H1 (cell line): ENCODE data around the gene VPS13D. TPM values are rescaled to one million over a fixed set of nuclear protein-coding genes. Genes with fewer than 3 reads are reported as not detected.

Source experiments
- polyA plus RNA-seq, 7 experiments: library from polyadenylated mRNA; depleted of rRNA in 3 of 7; stranded (reverse) in 5 of 7; unstranded in 2 of 7; fragments of >200 nt in 5 of 7; fragments of 200-250 nt in 2 of 7; gene quantifications; 1 replicate in 5 of 7; 2 replicates in 1 of 7; 4 replicates in 1 of 7; pipeline versions ENCODE4 v1.2.1 to v1.2.3, GENCODE V29; 2011 to 2013; ENCODE audit warnings: missing spikeins in 2 of 7, mixed read lengths in 2 of 7
- total RNA-seq: library from RNA; stranded (reverse); fragmentation: NEBNext Ultra II Directional; extraction: Animal tissue kit (Norgen Biotek cat#: 25700); gene quantifications from 2 replicates; pipeline ENCODE4 v1.2.1, GENCODE V29; 2021
- TF ChIP-seq, protein P1 (sequence below): IDR thresholded peaks from 2 replicates; pipeline ENCODE4 v1.6.1; 2012; ENCODE audit warnings: low read length, inconsistent platforms

Gene VPS13D
- total and polyA plus RNA-seq, 2 of the 8 experiments (the other 6 are each of a cell fraction or from before 2014, with no cell fraction given), result 10.9 to 31.2 TPM

DNA sequence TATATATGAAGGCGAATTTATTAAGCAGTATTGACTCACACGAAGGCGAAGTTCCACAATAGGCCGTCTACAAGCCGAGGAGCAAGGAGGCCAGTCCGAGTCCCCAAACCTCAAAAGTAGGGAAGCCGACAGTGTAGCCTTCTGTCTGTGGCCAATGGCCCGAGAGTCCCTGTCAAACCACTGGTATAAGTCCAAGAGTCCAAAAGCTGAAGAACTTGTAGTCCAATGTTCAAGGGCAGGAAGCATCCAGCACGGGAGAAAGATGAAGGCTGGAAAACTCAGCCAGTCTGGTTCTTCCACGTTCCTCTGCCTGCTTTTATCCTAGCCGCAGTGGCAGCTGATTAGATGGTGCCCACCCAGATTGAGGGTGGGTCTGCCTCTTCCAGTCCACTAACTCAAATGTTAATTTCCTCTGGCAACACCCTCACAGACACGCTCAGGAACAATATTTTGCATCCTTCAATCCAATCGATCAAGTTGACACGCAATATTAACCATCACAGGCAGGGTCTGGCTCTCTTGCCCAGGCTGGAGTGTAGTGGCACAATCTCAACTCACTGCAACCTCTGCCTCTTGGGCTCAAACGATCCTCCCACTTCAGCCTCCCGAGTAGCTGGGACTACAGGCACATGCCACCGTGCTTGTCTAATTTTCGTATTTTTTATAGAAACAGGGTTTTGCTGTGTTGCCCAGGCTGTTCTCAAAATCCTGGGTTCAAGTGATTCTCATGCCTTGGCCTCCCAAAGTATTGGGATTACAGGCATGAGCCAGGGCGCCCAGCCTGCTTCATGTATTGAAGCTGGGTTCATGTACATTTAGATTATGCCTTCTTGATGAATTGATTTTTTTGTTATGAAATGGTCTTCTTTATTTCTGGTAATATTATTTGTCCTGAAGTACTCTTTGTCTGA lies 302.8 kb downstream of the VPS13D start (continued):
- TF ChIP-seq, protein P1, sequence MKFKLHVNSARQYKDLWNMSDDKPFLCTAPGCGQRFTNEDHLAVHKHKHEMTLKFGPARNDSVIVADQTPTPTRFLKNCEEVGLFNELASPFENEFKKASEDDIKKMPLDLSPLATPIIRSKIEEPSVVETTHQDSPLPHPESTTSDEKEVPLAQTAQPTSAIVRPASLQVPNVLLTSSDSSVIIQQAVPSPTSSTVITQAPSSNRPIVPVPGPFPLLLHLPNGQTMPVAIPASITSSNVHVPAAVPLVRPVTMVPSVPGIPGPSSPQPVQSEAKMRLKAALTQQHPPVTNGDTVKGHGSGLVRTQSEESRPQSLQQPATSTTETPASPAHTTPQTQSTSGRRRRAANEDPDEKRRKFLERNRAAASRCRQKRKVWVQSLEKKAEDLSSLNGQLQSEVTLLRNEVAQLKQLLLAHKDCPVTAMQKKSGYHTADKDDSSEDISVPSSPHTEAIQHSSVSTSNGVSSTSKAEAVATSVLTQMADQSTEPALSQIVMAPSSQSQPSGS, result no peak
- TF ChIP-seq, all 59 proteins: peak for 0
